Cortex of kidney (tissue), 1 donor: ENCODE measurements around the gene DGKG.

ENCODE experiments used
- DNase-seq: peaks from one replicate; lab custom pipeline; 2025; lab: John Stamatoyannopoulos, UW

DGKG gene

DNA sequence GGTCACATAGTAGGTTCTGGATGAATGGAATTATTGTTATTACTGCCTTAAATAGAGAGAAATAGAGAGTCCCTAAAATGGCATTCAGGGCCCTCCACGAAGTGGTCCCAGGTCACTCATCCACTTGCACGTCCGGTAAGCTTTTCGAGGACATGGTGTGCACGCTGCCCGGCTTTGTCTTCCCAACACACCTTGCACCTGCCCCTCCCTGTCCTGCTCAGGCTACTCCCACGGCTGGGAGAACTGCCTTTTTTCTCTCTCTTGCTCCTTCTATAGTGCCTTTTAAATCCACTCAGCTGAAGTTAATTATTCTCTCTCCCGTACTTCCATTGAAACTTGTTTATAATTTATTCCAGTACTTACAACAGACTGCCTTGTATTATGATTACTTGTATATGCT is 5.6 kb upstream of the DGKG start:
- no peak for DNase-seq

DNA sequence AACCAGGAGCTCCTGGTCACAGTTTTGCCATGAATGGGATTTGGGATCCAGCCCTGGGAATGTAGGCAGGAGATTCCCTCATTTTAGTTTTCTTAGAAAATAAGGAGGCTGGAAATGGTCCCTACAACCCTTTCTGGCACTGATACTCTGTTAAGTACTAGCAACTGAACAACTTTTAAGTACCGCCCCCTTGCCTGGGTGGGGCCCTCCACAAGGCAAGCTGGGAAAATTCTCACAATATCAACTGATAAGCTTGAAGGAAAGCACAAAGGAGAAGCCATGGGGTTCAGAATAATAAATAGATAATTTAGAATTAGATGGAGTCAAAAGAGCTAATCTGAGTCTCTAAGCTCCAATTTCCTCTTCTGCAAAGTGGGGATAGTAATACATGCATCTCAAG is 4.2 kb upstream of the DGKG start:
- DNase-seq, result no peak

GRCh38 chr3:186365202-186365974 is 3.4 kb upstream of the DGKG start:
- no peak for DNase-seq

DNA sequence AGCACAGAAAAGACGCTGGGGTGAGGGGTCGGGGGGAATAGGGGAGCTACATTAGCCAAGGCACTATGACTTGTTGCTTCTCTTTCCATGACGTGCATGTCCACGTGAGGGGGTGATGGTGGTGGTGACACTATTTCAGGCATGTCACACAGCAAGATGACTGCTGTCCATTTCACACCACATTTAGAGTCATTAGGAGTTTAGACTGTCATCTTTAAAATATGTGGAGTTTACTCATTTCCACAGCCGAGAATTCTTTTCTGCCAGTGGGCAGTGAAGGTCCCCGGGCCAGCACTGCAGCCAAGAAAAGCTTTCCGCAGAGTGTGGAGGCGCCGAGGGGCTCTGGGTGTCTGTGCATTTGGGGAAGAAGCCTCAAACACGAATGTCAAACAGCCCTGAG is 954 bp upstream of the DGKG start:
- no peak for DNase-seq

GRCh38 chr3:186362537-186362842 is 456 bp upstream of the DGKG start:
- DNase-seq, result no peak

- DNase-seq, result no peak
Measured at GRCh38 chr3:186361246-186361761, 730 bp downstream of the DGKG start.

DNA sequence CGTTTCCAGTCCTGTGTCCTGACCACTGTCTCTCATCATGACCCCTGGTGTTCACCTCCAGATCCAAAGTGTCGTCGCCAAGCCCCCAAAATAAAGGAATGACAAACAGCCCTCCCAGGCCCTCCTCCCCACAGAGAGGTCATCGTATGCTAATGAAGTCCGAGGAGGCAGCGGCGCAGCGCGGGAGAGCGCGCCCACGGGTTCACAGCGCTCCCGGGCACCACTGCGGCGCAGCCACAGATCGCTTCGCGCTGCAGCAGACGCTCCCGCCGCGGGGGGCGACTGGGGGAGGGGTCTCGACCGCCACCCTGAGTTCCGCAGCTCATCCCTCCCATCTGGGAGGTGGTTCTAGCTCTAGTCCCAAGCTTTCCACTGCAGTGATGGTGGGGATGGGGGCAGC is 1.3 kb downstream of the DGKG start:
- DNase-seq, result no peak

DNA sequence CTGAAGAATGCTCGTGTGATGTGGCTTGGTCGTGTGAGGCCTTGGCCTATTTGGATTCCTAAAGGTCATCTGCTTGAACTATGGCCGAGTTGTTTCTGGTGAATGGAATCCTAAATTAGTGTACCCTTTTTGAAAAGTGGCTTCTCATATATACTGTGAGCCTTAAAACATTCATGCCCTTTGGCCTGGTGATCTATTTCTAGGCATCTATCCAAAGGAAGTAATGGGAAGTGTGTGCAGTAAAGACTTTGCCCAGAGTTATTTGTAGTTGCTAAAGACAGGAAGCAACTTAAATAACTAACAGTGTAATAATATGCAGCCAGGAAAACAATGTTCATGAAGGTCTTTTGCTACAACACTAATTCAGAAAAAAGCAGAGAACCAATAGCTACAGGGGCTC is 3.0 kb downstream of the DGKG start:
- no peak for DNase-seq

- DNase-seq, result no peak
Measured at GRCh38 chr3:186356152-186356551, 5.9 kb downstream of the DGKG start.

GRCh38 chr3:186354100-186354499 is 7.9 kb downstream of the DGKG start:
- DNase-seq, result no peak

DNA sequence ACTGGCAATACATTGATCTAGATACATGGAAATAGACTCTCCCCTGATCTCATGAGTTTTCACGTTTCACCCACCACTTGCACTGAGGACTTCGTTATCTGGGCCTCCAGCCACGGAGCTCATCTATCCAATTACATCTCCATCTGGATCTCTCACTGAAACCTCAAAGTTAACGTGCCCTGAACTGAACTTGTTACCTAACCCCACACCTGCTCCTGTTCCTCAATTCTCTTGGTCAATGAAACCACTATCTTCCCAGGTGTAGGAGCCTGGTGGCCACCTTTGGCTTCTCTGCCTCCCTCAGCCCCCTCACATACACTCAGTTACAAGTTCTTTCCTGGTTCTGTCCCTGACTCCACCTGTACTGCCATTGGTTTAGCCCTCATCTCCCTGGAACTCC is 9.7 kb downstream of the DGKG start:
- DNase-seq, result no peak

GRCh38 chr3:186342197-186342596 is 19.8 kb downstream of the DGKG start:
- DNase-seq, result no peak

DNA sequence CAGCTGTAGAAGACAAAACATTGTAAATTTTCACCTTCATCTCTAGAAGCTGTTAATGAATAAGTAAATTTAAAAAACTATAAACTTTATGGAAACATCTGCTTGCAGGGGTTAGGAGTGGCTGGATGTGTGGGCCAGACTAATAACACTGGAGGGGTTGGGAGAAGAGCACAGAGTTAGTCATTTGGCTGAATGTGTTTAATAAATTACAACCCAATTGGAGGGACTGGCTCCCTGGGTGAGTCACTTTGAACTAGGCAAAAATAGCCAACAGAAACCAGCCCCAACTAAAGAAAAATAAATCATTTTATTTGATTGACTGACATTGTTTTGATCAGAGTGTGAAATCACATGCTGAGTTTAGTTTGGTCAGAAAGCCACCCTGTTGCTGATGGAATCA is 21.8 kb downstream of the DGKG start:
- no peak for DNase-seq

GRCh38 chr3:186339180-186339918 is 22.7 kb downstream of the DGKG start:
- no peak for DNase-seq

DNA sequence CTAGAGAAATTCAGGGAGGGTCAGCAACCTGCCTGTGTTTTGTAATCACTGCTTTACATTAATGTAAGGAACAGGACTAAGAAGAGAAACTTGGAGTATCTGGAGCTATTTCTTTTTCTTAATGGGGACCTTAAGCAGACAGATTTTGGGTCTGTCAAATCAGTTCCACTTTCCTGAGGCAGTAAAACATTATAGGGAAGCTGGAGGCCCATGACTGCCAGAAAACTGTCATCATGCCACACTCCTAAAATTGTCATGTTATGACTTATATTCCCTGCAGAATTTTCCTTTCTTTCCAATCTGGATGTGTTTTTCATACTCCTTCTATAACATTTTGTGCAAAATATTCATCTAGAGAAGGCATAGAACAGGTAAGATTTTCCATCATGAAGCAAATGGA is 28.8 kb downstream of the DGKG start:
- no peak for DNase-seq

GRCh38 chr3:186330772-186331460 is 31.1 kb downstream of the DGKG start:
- DNase-seq, result no peak

DNA sequence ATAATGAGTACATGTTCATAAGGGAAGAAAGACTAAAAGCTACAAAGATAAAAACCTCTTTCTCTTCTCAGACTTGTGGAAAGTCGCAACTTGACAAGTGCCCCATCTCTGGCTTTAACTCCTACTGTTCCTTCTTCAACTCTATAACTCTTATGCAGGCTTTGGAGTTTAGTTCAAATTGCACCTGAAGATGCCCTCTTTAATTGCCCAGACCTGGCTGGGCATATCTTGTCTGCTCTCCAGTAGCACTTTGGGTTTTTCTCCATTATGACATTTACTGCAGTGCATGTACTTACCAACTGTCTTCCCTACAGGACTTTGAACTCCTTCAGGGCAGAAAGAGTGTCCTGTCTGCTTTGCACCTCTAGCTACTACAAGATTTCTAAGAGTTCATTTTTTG is 32.4 kb downstream of the DGKG start:
- DNase-seq, result no peak

DNA sequence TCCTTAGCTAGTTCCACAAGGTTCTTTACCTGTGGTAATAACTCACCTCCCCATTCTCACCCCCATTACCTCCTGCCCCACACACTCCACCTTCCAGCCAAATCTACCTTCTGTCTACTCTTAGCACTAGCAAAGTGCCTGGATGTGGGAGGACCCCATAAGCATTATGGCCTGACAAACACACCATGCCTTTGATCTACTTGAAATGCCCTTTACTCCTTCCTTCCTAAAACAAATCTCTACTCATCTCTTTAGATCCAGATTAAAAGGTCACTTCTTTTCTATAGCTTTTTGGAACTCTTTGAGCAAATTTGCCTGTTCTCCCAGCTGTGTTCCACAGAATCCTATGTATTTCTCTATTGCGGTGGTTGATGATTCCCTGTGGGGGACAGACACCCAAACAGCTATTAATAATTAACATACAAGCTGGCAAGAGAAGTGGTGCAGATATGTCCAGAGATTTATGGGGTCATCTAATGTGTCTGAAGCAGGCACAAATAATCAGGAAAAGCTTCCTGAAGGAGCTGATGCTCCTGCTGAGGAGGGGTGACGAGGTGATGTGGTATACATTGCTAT is 34.0 kb downstream of the DGKG start:
- no peak for DNase-seq

DNA sequence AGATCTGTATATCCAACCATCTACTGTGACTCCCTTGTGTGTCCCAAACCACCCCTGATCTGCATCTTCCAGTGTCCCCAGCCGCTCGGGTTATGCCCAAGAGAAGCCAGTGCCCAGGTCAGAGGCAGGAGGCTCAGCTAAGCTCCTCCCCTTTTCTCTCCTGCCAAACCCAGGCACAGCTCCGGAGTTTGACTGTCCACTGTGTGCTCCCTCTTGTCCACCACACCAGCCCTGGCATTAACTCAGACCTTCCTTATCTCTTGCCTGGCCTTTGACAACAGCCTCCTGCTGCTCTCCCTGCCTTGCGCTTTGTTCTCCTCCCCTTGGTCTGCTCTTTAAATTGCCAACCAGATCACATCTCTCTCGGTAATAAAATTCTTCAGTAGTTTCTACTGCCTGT is 39.3 kb downstream of the DGKG start:
- DNase-seq, result no peak

DNA sequence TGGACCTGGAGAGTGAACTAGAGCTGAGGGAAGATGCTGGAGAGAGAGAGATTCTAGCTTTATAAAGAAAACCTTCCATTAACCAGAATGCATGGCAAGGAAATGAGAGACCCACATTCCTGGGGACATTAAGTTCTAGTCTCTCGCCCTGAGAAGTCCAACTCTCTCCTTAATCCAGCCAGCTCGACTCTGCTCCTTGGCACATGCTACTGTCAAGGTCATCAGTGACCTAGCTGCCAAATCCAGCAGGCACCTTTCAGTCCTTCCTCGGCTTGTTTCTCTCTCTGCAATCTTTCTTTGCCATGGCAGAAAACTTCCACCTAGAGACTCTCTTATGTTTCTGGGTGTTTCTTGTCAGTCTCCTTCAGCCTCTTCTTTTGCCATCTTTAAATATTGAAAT is 40.3 kb downstream of the DGKG start:
- no peak for DNase-seq

- no peak for DNase-seq
Measured at GRCh38 chr3:186320862-186321568, 41.0 kb downstream of the DGKG start.

DNA sequence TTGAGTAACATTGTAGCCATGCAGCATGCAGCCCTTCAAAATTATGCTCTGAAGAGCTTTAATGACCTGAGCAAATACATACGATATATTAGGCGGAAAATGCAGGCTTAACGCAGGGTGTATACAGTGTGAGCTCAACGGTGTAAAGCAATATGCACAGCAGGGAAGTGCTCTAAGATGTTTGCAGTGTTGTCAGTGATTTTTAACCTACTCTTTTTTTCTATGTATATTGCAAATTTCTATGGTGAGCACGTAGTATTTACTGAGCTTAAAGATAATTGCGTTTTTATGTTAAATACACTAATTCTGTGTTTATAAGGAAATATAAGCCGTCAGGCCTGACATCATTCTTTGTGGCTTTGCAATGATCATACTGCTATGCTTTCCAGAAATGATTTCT is 42.1 kb downstream of the DGKG start:
- no peak for DNase-seq
